SK-N-SH (cell line): Measurements from ENCODE around the gene SPATA3. TPM values are rescaled to one million over a fixed set of nuclear protein-coding genes. Genes with fewer than 3 reads are reported as not detected.

Experiments
- CTCF ChIA-PET: fragments of 300-600, 350-600 bp; formaldehyde crosslinking; extraction: SDS; loops from one replicate; lab custom pipeline; 2021; lab: Yijun Ruan, JAX
- POLR2A ChIA-PET: fragments of 350-600 bp; sonication (Branson Sonifier 250); formaldehyde crosslinking; extraction: SDS; loops from one replicate; lab custom pipeline; 2020; ENCODE audit warnings: antibody characterized with exemption, inconsistent platforms; lab: Yijun Ruan, JAX
- DNase-seq: peaks from one replicate; pipeline ENCODE4 v3.0.0; 2012
- H2AFZ ChIP-seq: fragments of 200-600 bp; sonication (generic); 2 replicates; pipeline ENCODE4 v1.8.1; 2016; ENCODE audit warnings: antibody characterized with exemption, mild to moderate bottlenecking, low read depth
- H3F3A ChIP-seq: fragments of 200-600 bp; sonication (generic); replicated peaks from 2 replicates; pipeline ENCODE3; 2016; ENCODE audit warnings: antibody characterized with exemption, mild to moderate bottlenecking; ENCODE audit not compliant: insufficient read depth
- H3K27ac ChIP-seq, 2 experiments: fragments of 200-500 bp in 1 of 2; fragments of 200-600 bp in 1 of 2; sonication (Bioruptor generic) in 1 of 2; sonication (generic), shearing (Covaris generic) in 1 of 2; 2 replicates each; pipeline versions ENCODE4 v1.5.1 to v1.6.1; 2014 to 2016; ENCODE audit warnings: low read depth in 2 of 2, inconsistent platforms in 1 of 2, low read length in 1 of 2, mild to moderate bottlenecking in 1 of 2, mixed read lengths in 1 of 2
- H3K27me3 ChIP-seq: fragments of 200-600 bp; sonication (generic), shearing (Covaris generic); 2 replicates; pipeline ENCODE4 v1.6.1; 2016; ENCODE audit warnings: mixed run types; ENCODE audit not compliant: insufficient read depth
- H3K36me3 ChIP-seq, 2 experiments: fragments of 200-500 bp in 1 of 2; fragments of 200-600 bp in 1 of 2; sonication (Bioruptor generic) in 1 of 2; sonication (generic) in 1 of 2; replicated peaks in 1 of 2; 2 replicates each; pipeline versions ENCODE3 to v1.5.1; 2014 to 2016; ENCODE audit warnings: low read length in 1 of 2, mild to moderate bottlenecking in 1 of 2; ENCODE audit not compliant: insufficient read depth in 2 of 2, control insufficient read depth in 1 of 2
- H3K4me1 ChIP-seq, 2 experiments: fragments of 200-500 bp in 1 of 2; fragments of 200-600 bp in 1 of 2; sonication (Bioruptor generic) in 1 of 2; sonication (generic), shearing (Covaris generic) in 1 of 2; 2 replicates each; pipeline versions ENCODE4 v1.5.1 to v1.6.1; 2014 to 2016; ENCODE audit warnings: low read depth in 1 of 2, low read length in 1 of 2, mixed run types in 1 of 2; ENCODE audit not compliant: insufficient read depth in 2 of 2, control insufficient read depth in 1 of 2
- H3K4me2 ChIP-seq: fragments of 200-600 bp; sonication (generic), shearing (Covaris generic); 2 replicates; pipeline ENCODE4 v1.6.1; 2017; ENCODE audit warnings: mixed run types
- H3K4me3 ChIP-seq, 2 experiments: fragments of 200-500 bp in 1 of 2; fragments of 200-600 bp in 1 of 2; sonication (Bioruptor generic) in 1 of 2; sonication (generic), shearing (Covaris generic) in 1 of 2; 2 replicates each; pipeline versions ENCODE4 v1.5.1 to v1.8.1; 2014 to 2016; ENCODE audit warnings: low read depth in 2 of 2, inconsistent platforms in 1 of 2, low read length in 1 of 2, mild to moderate bottlenecking in 1 of 2, mixed read lengths in 1 of 2, moderate library complexity in 1 of 2
- H3K79me2 ChIP-seq: fragments of 200-600 bp; sonication (generic); 2 replicates; pipeline ENCODE4 v1.8.1; 2017; ENCODE audit warnings: mild to moderate bottlenecking; ENCODE audit not compliant: insufficient read depth
- H3K9ac ChIP-seq: fragments of 200-600 bp; sonication (generic); 2 replicates; pipeline ENCODE4 v1.6.1; 2017; ENCODE audit warnings: mixed run types
- H3K9me2 ChIP-seq: fragments of 200-600 bp; sonication (generic); 2 replicates; pipeline ENCODE4 v1.6.1; 2017; ENCODE audit warnings: mixed run types
- H3K9me3 ChIP-seq: fragments of 200-600 bp; sonication (generic); 2 replicates; pipeline ENCODE4 v1.6.1; 2017; ENCODE audit warnings: mixed run types, mild to moderate bottlenecking, moderate library complexity
- H4K20me1 ChIP-seq: fragments of 200-600 bp; sonication (generic); 2 replicates; pipeline ENCODE4 v1.6.1; 2017; ENCODE audit warnings: mild to moderate bottlenecking, mixed run types; ENCODE audit not compliant: insufficient read depth
- GABPA ChIP-seq: IDR thresholded peaks from 2 replicates; pipeline ENCODE4 v1.4.0; 2012; ENCODE audit warnings: low read depth, mild to moderate bottlenecking
- JUND ChIP-seq: IDR thresholded peaks from 2 replicates; pipeline ENCODE4 v1.4.0; 2012
- MEF2A ChIP-seq: IDR thresholded peaks from 2 replicates; pipeline ENCODE4 v1.4.0; 2012; ENCODE audit warnings: low read depth, borderline replicate concordance
- MXI1 ChIP-seq: IDR thresholded peaks from 2 replicates; pipeline ENCODE4 v1.6.1; 2012; ENCODE audit warnings: mild to moderate bottlenecking, low read depth, low read length, improper control_type of control experiment
- NRF1 ChIP-seq: IDR thresholded peaks from 2 replicates; pipeline ENCODE4 v1.6.1; 2012; ENCODE audit warnings: low read depth, mild to moderate bottlenecking, low read length
- PBX3 ChIP-seq: IDR thresholded peaks from 2 replicates; pipeline ENCODE4; 2012
- RAD21 ChIP-seq: IDR thresholded peaks from 2 replicates; pipeline ENCODE4 v1.6.1; 2012; ENCODE audit warnings: mild to moderate bottlenecking, low read length
- RCOR1 ChIP-seq: fragments of 150-350 bp; IDR thresholded peaks from 2 replicates; pipeline ENCODE4 v1.6.1; 2017; ENCODE audit warnings: antibody characterized with exemption, low read length
- RFX5 ChIP-seq: IDR thresholded peaks from 2 replicates; pipeline ENCODE4 v1.6.1; 2012; ENCODE audit warnings: mild to moderate bottlenecking, improper control_type of control experiment, low read length
- RXRA ChIP-seq: IDR thresholded peaks from 2 replicates; pipeline ENCODE4 v1.4.0; 2012; ENCODE audit warnings: low read depth, mild to moderate bottlenecking, borderline replicate concordance
- SMC3 ChIP-seq: IDR thresholded peaks from 2 replicates; pipeline ENCODE4 v1.6.1; 2012; ENCODE audit warnings: low read depth, low read length, improper control_type of control experiment
- TCF12 ChIP-seq: IDR thresholded peaks from 2 replicates; pipeline ENCODE4 v1.4.0; 2012
- ZBTB33 ChIP-seq: IDR thresholded peaks from 2 replicates; pipeline ENCODE4 v1.4.0; 2012; ENCODE audit warnings: low read depth, borderline replicate concordance
- WGBS: methylation state at CpG from one replicate; pipeline ENCODE4 v1.1.6; 2017; ENCODE audit warnings: low lambda C conversion rate; 5-methylcytosine and 5-hydroxymethylcytosine counted together
- polyA plus RNA-seq, 3 experiments: library from polyadenylated mRNA; depleted of rRNA; stranded (reverse); fragments of >200 nt; gene quantifications; 2 replicates each; pipeline ENCODE4 v1.2.3, GENCODE V29; 2012
- TF ChIP-seq, protein P1 (sequence below): IDR thresholded peaks from 2 replicates; pipeline ENCODE4 v1.4.0; 2012; ENCODE audit warnings: low read depth
- TF ChIP-seq, protein P2 (sequence below): fragments of 200-600 bp; sonication (generic); IDR thresholded peaks from 2 replicates; pipeline ENCODE4 v1.6.1; 2017; ENCODE audit warnings: antibody characterized with exemption, mild to moderate bottlenecking, moderate library complexity

The SPATA3 gene
- polyA plus RNA-seq, 1 of the 3 experiments (the other 2 are of a cell fraction), result not detected

GRCh38 chr2:231037731-231038482 lies 42.0 kb downstream of the SPATA3 start:
- no peak overlapping the region for H3K27ac ChIP-seq
- no peaks in the 10 kb centered on the region for H3K79me2 ChIP-seq
- no peak overlapping the region for H2AFZ ChIP-seq
- peak overlapping the region in 1 of 2 experiments; percentile 47; a peak in 2 of 4 replicates for H3K4me3 ChIP-seq
- peaks cover 32% of the 10 kb centered on the region for H3K27me3 ChIP-seq
- no peaks in the 10 kb centered on the region for H3K9me2 ChIP-seq
- H3K36me3 ChIP-seq, result no peaks in the 10 kb centered on the region
- no peaks in the 10 kb centered on the region for H4K20me1 ChIP-seq
- H3K9ac ChIP-seq, result no peak overlapping the region
- DNase-seq, result peak; percentile 91
- no peak overlapping the region for H3K4me2 ChIP-seq
- H3F3A ChIP-seq, result no peaks in the 10 kb centered on the region
- peaks cover 0 to 6% of the 10 kb centered on the region in 2 experiments; a peak in 1 of 4 replicates for H3K4me1 ChIP-seq
- no peaks in the 10 kb centered on the region for H3K9me3 ChIP-seq
- 25% methylated on average over 15 of the region's 104 CpGs for WGBS
- POLR2A ChIA-PET, result no interaction called here
- TF ChIP-seq RFX5 (no peak), MXI1 (no peak), RCOR1 (no peak), GABPA (no peak), PBX3 (no peak), TCF12 (no peak), MEF2A (no peak), RAD21 (no peak), SMC3 (no peak), JUND (no peak), ZBTB33 (no peak), NRF1 (no peak), RXRA (no peak)
- TF ChIP-seq, protein P1, sequence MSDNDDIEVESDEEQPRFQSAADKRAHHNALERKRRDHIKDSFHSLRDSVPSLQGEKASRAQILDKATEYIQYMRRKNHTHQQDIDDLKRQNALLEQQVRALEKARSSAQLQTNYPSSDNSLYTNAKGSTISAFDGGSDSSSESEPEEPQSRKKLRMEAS, result no peak
- TF ChIP-seq, protein P2, sequence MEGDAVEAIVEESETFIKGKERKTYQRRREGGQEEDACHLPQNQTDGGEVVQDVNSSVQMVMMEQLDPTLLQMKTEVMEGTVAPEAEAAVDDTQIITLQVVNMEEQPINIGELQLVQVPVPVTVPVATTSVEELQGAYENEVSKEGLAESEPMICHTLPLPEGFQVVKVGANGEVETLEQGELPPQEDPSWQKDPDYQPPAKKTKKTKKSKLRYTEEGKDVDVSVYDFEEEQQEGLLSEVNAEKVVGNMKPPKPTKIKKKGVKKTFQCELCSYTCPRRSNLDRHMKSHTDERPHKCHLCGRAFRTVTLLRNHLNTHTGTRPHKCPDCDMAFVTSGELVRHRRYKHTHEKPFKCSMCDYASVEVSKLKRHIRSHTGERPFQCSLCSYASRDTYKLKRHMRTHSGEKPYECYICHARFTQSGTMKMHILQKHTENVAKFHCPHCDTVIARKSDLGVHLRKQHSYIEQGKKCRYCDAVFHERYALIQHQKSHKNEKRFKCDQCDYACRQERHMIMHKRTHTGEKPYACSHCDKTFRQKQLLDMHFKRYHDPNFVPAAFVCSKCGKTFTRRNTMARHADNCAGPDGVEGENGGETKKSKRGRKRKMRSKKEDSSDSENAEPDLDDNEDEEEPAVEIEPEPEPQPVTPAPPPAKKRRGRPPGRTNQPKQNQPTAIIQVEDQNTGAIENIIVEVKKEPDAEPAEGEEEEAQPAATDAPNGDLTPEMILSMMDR, result no peak
- TF ChIP-seq, all 33 proteins: peak for 0
- CTCF ChIA-PET, result interaction anchor here (0.8 to 6.6 kb wide), 6 partner anchors 13 to 214 kb away, joined by 3 to 39 read pairs (median 4); partner anchors contain the start of gene PSMD1
